HG03342 (cell line): ENCODE measurements around the gene NOTUM.
A peak's percentile ranks its signal among the peaks of the same experiment; 100 is the strongest.

Source experiments
- ATAC-seq: cut with Tn5 transposase; IDR thresholded peaks from one replicate; pipeline ENCODE4 v1.9.1; 2021; ENCODE audit warnings: mild to moderate bottlenecking, moderate library complexity; ENCODE audit not compliant: unreplicated experiment

Gene NOTUM

DNA sequence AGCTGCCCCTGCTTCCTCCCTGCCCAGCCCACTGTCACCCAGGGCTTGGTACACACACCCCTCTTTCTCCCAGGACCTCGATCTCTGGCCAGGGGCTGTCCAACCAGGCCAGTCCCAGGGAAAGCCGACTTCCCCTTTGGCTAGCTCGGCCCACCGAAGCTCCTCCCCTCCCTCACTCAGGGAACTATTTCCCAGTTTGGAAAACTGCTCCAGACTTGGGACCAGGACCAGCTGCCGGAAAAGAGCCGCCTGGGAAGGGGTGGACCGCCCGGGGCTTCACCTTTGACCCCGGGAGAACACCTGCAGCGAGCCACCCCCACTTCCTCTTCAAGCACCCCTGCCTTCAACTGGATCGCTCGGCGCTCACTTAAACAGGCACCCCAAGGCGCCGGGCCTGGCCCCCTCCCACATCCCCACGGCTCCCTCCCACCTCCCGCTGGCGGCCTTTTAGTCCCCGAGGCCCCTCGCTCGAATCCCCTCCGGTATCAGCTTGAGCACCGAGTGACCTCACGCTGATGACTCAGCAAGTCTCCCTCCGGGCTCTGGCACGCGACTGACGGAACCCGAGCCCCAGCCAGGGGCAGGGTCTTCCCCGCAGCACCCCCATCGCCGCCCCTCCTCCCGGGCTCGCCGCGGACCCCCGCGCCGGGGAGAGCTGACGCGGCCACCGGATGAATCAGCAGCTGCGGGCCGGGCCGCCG, 34.4 kb downstream of the NOTUM start:
- peak; percentile 20 for ATAC-seq

DNA sequence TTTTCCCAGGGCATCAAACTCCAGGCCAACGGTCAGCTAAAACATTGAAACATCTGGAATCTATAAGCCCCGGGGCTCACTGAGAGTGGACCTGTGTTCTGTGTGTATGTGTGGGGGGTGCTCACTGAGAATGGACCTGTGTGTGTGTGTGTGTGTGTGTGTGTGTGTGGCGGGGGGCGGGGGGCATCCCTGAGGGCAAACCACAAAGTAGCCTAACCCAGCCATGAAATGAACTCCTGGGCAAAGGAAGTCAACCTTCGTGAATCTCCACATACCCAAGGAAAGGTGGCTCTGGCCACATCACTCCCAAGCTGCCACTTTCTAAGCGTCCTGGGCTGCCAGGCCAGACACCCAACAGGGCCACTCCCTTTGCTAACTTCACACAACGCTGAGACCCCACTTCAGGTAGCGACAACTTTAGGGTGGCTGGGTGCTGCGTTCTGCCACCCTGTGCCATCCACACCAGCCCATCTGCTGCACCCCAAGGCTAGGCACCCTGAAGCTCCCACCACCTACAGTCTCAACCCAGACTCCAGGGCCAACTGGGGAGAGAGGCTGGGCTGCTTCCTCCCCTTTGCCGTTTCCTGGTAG, 35.0 kb downstream of the NOTUM start:
- ATAC-seq, result no peak

DNA sequence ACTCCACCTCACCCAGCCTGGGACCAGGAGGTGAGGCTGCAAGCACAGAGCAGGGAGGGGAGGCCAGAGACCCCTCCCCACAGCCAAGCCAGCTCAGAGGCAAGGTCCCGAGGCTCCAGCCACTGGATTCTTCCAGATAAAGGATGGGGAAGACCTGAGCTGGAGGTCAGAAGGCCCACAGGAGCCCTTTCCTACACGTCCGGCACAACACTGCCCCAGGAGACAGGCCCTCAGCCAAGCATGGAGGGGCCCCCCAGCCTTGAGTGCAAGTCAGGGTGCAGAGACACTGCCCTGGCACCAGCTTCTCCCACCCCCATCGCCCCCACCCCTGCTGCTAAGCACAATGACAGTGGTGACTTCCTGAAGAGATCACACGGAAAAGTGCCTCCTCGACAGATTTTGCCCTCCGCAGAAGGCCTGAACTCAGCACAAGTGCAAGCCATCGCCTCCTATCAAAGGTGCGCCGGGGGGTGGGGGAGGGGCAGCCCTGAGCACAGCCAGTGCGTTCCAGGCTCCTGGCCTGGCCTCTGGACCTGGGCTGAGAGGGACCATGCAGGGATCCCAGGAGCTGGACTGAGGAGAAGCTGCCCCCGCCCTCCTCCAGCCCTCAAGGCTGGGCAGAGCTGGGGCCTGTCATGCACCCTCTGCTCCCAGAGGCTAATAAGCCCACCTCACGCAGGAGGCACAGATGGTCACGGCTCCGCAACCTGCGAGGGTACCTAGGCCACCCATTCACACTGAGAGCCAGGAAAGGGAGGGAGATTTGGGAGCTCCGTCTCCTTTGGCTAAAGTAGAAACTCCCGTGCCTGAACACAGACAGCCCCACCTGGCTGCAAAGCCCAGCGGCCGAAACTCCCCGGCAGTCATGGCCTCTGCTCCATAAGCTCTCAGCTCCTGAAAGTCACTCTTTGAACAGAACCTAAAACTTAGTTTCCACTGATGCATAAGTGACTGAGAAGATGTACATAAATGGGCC, 36.1 kb downstream of the NOTUM start:
- ATAC-seq, result no peak

DNA sequence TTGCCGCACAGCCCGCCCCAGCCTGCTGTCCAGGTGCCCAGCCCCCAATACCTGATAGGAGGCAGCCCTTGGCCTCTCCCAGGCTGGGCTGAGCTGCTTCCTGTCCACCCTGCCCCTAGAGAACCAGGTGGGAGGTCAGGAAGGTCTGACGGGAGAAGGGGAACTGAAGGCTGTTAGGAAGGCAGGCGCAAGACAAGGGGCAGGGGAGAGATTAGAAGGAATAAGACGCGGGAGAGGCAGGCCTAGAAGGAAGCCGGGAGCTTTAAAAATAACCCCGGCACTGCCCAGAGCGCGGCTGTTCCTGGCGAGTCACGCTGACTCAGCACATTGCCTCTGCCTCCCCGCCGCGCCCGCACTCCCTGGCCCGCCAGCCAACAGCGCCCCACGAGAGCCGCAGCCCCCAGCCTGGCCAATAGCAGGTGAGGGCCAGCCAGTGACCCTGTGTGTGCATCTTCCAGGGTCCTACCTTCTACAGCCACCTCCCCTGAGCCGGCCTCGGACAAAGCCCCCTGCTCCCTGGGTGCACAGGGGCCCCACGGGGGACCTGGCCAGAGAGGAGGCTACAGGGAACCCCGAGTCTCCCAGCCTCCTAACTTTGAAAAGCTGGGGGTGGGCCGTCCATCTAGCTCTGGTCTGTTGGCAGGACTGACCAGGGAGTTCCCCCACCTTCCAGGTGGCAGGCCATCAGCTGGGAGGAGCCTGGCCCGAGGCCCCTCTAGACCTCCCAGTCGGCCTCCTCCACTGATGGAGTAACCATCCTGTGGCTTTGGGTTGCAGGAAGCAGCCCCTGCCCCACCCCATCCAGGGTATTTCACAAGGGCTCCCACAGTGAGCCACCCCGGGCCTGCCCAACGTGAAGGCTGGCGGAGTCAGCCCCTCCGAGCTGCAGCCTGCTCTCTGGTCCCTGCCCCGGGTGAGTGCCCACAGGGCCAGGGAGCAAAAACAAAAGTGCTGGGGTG, 37.4 kb downstream of the NOTUM start:
- no peak for ATAC-seq

DNA sequence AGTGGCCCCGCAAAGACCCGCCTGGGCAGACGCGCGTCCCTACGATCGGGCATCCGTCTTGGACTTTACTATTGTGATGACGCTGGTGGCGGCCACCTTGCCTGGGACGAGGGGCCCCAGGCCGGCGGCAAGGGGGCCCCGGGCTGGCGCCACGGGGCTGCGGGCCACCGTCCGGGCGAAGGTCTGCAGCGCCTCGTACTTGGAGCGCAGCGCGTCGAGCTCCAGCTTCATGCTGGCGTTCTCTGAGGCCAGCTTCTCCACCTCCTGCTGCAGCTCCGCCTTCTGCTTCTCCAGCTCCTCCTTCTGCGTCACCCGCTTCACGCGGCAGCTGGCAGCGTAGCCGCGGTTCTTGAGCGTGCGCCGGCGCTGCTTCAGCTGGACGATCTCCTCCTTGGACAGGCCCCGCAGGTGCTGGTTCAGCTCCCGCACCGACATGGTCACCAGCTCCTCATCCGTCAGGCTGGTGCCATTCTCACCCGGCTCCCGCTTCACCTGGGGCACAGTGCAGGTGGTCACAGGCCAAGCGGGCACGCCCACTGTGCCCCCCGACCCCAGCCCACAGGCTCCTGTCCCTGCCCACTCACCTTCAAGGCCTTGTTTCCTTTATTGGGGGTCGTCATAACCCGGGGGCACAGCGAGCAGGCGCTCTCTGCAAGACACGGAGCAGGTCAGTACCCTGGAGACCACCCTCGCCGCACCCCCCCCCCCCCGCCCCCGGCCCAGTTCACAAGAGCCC, 38.3 kb downstream of the NOTUM start:
- no peak for ATAC-seq

DNA sequence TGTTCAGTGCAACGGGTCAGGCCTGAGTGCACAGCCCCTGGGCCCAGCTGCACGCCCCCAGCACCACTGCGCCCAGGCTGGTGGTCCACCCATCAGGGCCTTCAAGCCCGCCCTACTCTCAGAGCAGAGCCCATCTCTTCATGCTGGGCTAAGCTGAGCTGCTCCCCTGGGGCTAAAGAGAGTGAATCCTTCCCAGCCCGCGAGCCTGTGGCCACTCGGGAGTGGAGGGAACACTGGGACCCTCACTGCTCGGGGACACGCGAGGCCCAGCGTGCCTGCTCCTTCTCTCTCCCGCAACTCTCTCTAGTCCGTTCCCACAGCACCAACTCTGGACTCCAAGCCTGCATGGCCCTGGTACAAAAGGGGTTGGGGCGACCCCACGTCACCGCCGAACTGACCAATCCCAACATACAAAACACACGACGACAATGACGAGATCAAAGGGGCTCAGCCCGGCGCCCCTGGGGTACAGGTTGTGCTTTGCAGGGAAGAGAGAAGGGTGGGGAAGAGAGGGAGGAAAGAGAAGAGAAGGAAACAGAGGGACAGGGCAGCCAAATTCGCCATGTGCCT, 38.9 kb downstream of the NOTUM start:
- no peak for ATAC-seq

DNA sequence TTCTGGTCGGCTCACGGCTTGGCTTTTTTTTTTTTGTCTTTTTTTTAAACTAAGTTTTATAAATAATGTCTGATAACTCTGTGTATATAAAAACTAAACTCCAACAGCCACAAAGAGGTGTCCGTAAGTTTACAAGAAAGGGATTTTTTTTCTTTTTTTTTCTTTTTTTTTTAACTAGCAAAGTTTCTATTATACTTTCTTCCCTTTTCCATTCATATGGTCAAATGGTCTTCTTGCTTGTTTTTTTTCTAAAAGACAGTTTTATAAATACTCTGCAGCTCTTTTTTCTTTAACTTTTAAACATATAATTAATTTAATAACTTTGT, 39.5 kb downstream of the NOTUM start:
- no peak for ATAC-seq

DNA sequence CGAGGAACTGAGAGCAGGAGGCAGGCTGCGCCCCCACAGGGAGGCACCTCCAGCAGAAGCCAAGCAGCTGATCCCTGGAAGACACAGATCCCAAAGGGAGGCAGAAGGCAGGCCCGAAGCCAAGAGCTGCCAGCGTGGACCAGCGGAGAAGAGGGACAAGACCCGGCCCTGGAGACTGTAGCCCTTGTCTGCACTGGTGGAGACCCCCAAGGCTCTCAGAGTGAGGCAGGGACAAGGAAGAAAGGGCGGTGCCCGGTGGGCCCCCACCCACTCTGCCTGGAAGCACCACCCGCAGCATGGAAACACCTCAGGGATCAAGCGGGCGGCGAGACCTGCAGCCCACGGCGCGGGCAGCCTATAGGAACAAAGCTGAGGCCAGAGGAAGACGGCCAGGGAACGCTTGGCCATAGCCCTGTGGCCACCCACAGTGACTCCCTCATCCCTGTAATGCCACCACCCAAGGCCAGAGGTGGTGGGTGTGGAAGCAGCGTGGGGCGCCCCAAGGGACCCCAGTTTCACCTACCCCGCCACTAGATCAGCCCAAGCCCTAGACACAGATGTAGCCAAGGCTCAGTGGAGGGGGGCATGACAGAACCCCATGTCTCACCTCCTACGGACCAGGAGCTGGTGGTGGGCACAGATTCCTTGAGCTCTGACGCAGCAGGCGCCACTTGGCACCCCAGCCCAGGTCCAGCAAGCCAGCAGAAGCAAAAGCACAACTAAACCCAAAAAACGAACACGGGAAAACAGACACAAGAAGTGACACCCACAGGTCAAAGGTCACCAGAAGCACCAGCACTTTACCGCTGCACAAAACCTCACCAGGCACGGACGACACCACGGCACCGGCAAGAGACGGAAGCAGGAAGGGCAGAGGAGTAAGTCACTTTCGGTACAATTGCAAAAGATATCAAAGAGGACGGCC, 40.1 kb downstream of the NOTUM start:
- no peak for ATAC-seq

DNA sequence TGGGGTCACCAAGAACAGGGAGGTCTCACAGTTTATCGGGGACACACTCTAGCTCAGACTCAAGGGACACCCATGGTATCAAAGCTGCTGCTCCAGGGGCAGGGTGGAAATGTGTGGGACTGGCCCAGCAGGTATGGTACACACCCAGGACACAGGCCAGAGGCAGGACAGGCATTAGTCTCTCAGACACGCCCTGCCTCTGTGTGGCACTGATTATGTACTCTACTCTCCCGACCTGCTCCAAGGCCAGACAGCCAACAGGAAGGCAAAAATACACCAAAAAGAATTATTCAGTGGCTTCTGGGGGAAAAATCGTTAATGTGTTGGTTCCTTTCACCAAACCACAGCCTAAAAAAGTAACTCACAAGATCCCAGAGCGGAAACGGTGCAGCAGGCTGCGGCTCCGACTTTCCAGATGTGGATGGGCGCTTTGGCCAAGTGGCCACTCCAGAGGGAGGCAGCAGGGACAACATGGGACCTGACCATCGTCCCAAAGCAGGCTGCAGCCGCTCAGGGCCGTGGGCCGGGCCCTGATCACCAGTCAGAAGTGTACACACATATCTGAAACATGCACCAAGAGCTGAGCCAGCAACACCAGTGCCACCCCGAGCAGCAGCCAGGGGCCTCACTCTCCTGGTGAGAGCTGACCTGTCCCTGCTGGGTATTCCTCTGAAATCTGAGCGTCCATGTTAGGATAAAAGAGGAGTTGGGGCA, 42.0 kb downstream of the NOTUM start:
- ATAC-seq, result no peak

DNA sequence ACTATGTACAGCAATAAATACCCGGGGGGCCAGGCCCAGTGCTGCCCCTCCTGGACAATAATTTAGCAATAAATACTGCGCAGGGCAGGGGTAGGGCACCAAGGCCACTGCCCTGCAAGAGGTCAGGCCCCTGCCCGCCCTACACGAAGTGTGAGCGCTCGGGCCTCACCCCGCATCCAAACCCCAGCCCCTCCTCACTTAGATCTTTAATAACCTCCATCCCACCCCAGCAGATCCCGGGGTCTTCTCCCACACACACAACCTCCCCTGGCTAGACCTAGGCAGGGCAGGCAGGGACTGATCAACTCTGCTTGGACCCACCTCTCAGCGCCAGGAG, 42.7 kb downstream of the NOTUM start:
- peak; percentile 16 for ATAC-seq

DNA sequence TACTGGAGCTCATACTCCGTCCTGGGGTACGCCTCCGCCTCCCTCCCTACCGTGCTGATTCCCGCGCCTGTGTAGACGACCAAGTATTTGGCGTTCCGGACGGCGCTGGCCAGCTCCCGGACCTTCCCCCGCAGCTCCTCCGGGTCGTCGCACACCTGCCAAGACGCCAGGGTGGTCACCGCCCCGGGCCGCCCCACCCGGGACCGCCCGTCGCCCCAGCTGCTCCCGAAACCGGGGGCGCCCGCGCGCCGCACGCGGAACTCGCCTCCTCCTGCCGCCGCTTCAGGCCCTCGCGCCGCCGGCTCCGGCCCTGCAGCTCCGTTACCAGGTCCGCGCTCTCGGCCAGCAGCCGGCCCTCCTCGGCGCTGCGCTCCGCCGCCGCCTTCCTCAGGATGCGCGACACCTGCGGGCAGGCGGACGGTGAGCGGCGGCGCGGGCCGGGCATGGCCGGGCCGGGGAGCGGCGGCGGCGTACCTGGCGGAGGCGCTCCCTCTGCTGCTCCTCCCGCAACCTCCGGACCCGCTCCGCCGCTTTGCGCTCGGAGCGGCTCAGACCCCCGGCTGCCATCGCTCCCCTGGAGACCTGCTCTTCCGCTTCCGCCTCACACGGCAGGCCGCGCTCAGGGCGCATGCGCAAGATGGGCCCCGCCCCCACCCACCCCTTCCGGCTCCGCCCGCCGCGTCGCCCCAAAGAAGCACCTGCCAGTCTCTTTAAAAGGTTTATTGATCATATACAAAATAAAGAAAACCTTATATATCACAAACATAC, 43.2 kb downstream of the NOTUM start, which contains the start of gene SIRT7:
Gene SIRT7, minus strand, starts transcription at position 612 of the 768 bp plus-strand sequence. Its CDS starts 45 bp downstream, at position 567.
- ATAC-seq, result peak; percentile 51

DNA sequence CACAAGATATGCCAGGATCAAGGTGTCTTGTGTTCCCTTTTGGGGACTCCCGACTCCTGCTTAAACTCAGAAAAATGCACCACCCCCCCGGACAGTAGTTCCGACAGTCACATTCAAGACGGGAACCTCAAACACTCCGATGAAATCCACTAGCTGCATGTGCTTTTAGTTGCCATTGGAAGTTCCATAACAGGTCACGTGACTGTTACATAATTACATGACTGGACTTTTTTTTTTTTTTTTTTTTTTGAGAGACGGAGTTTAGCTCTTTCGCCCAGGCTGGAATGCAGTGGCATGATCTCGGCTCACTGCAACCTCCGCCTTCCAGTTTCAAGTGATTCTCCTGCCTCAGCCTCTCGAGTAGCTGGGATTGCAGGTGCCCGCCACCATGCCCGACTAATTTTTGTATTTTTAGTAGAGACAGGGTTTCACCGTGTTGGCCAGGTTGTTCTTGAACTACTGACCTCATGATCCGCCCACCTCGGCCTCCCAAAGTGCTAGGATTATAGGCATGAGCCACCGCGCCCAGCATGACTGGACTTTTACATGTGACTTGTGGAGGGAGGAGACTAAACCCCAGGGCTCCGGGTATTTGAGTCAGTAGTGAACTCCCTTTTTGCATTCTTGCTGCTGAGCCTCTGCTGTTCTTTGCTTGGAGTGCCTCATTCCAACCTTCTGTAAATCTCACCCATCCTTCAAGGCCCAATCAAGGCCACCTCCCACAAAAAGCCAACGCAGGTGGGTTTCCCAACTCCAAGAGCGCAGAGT, 44.6 kb downstream of the NOTUM start:
- ATAC-seq, result no peak

DNA sequence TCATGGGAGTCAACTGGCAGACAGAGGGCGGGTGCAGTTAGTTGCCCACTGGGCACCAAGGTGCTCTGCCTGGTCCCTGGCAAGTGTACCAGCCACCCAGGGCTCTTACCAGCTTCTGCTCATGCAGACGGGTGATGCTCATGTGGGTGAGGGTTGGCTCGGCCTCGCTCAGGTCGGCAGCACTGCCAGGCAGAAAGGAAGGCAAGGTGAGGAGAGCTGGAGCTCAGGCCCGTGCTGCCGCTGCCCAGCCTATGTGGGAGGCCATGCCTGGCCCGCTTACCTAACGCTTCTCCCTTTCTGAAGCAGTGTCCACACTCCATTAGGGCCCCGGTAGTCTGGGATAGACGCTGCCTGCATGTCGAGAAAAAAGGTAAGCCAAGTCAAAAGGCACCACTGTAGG, 45.7 kb downstream of the NOTUM start:
- ATAC-seq, result no peak

DNA sequence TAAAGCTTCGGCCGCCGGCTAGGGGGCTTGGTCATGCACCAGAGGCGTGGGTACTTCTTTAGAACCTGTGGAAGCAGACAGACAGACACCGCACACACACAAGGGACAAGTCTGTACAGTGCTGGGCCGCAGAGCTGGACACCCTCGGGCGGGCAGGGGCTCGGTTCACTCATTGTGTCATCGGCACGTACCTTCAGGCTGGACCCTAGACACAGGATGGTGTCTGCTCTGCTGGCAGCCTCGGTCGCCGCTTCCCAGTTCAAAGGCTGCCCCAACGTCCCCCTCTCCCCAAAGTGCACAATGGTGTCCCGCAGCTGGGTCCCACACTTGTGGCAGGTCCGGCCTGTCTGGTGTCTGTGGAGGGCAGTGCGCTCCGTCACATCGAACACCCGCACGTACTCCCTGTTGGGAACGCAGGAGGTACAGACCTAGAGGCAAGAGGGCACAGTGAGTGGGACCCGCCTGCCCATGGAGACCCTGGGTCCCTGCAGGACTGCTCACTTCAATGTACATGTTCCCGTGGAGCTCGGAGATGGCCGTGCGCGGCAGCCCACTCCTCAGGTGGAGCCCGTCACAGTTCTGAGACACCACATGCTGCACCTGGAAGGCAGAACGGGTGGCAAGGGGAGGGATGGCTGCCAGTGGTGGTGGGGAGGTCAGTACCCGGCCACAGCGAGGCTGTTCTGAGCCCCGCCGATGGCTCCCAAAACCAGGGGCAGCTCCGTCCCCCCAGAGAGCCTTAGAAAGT, 46.7 kb downstream of the NOTUM start:
- ATAC-seq, result no peak

DNA sequence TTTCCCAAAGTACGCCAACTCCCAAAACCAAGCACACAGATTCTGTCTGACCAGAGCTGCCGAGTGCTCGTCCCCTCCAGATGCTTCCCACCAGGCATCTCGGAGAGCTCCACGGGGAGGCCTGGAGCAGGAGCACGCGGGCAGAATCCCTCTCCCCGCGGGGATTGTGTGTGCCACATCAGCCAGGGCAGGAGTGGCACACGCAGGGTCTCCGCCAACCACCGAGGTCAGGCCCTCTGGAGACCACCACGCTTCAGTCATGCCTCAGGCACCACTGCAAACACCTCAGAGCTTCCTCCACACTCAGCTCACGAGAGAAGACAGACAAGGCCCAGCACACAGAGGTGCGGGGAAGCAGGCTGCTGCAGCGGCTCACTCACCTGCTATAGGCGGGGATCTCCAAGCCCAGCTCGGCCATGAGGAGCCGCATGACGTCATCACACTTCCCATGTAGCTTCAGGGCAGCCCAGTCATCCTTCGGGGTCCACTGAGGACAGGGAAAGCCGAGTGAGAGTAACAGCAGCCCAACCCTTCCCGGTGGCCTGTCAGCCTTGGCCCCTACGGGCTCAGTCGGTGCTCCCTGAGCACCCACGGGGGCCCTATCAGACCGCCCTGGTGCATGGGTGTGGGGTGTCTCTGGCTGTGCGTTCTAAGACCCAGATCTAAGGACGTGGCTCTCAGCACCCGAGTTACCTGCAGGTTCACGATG, 47.4 kb downstream of the NOTUM start:
- no peak for ATAC-seq
